Thyroid gland (tissue), 4 donors: ENCODE data around the gene RANBP17. TPM values are rescaled to one million over a fixed set of nuclear protein-coding genes. Genes with fewer than 3 reads are reported as not detected.

Experiments
- DNase-seq, 2 donors: peaks; one replicate each; pipeline ENCODE4 v3.0.0-alpha.2; 2019
- H3K27ac ChIP-seq, 3 donors: fragments of 200-600 bp; sonication (generic); 1 replicate in 2 of 3; 2 replicates in 1 of 3; pipeline ENCODE4 v1.5.1; 2016 to 2019; ENCODE audit warnings: mild to moderate bottlenecking in 1 of 3, moderate library complexity in 1 of 3
- H3K27me3 ChIP-seq: fragments of 200-600 bp; sonication (generic); one replicate; pipeline ENCODE4 v1.5.1; 2019
- H3K36me3 ChIP-seq, 2 donors: fragments of 200-600 bp; sonication (generic); one replicate each; pipeline ENCODE4 v1.5.1; 2016 to 2019
- H3K4me1 ChIP-seq, 2 donors: fragments of 200-600 bp; sonication (generic); one replicate each; pipeline ENCODE4 v1.5.1; 2017 to 2019
- H3K4me3 ChIP-seq, 3 donors: fragments of 200-600 bp; sonication (generic); replicated peaks in 1 of 3; 1 replicate in 2 of 3; 2 replicates in 1 of 3; pipeline ENCODE4 v1.5.1; 2016; ENCODE audit warnings: mild to moderate bottlenecking in 1 of 3
- H3K9me3 ChIP-seq: fragments of 200-600 bp; sonication (generic); one replicate; pipeline ENCODE4 v1.5.1; 2017
- CTCF ChIP-seq, 6 experiments: fragments of 200-600 bp in 3 of 6; fragments of 450-650 bp in 3 of 6; sonication (generic) in 3 of 6; IDR thresholded peaks; one replicate each; pipeline ENCODE4 v1.5.1; 2016 to 2019; ENCODE audit warnings: antibody characterized with exemption in 6 of 6, mild to moderate bottlenecking in 2 of 6, inconsistent platforms in 1 of 6, moderate library complexity in 1 of 6
- POLR2A ChIP-seq, 2 donors: fragments of 450-650 bp; IDR thresholded peaks; one replicate each; pipeline ENCODE4 v1.6.1; 2017; ENCODE audit warnings: antibody characterized with exemption in 2 of 2, mild to moderate bottlenecking in 2 of 2, moderate library complexity in 1 of 2
- WGBS, 2 donors: methylation state at CpG; one replicate each; pipeline ENCODE4 v1.1.5; 2017; 5-methylcytosine and 5-hydroxymethylcytosine counted together
- intact Hi-C: fragments of 100-400 bp; cut with DNase I; formaldehyde crosslinking; loops from one replicate; pipeline ENCODE4 v1.15.1; 2023
- total RNA-seq, 4 donors: library from RNA; depleted of rRNA; stranded (reverse); fragments of >200 nt; gene quantifications; one replicate each; pipeline ENCODE4 v1.2.3, GENCODE V29; 2016

The RANBP17 gene
- total RNA-seq, 4 donors from 2014 or later = 20.2 to 35.0 (median 26.7) TPM

DNA sequence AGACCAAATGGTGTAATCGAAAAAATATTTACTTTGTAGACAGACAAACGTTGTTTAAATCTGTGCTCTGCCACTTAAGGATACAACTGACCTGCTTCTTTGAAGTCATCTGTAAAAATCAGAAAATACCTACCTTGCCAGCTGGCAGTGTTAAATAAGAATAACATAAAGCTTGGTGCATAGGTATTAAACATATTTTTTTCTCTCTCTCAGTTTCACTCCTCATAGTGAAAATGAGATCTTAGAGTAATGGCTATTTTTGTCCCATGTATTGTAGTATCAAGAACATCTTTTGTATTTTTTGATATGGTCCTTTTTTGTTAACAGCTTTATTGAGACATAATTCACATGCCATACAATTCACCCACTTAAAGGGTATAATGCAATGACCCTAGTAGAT lies 17.9 kb upstream of the RANBP17 start:
- no peaks in the 10 kb centered on the region for H3K9me3 ChIP-seq
- WGBS, 2 donors = 78 to 86% methylated on average over 2 of the region's 2 CpGs
- no peak for TF ChIP-seq POLR2A (IDR thresholded peaks at IDR 0.05)
- TF ChIP-seq CTCF (IDR thresholded peaks at IDR 0.05) = no peak

GRCh38 chr5:170844651-170845050 lies 17.2 kb upstream of the RANBP17 start:
- H3K4me3 ChIP-seq = no peak overlapping the region
- H3K27me3 ChIP-seq = no peaks in the 10 kb centered on the region
- no peak for DNase-seq
- no peaks in the 10 kb centered on the region for H3K36me3 ChIP-seq
- 71 to 92% methylated on average over 2 of the region's 2 CpGs for WGBS, 2 donors
- TF ChIP-seq CTCF (IDR thresholded peaks at IDR 0.05) = no peak
- TF ChIP-seq POLR2A (IDR thresholded peaks at IDR 0.05) = no peak
- H3K27ac ChIP-seq = no peak overlapping the region
- intact Hi-C loops = no loop called here
- H3K9me3 ChIP-seq = no peaks in the 10 kb centered on the region
- H3K4me1 ChIP-seq = no peaks in the 10 kb centered on the region

More for the DNA sequence above, 17.9 kb upstream of the RANBP17 start:
- intact Hi-C loops = no loop called here
- no peak overlapping the region for H3K4me3 ChIP-seq
- no peaks in the 10 kb centered on the region for H3K27me3 ChIP-seq
- no peaks in the 10 kb centered on the region for H3K4me1 ChIP-seq
- DNase-seq = no peak
- no peak overlapping the region for H3K27ac ChIP-seq
- no peaks in the 10 kb centered on the region for H3K36me3 ChIP-seq

DNA sequence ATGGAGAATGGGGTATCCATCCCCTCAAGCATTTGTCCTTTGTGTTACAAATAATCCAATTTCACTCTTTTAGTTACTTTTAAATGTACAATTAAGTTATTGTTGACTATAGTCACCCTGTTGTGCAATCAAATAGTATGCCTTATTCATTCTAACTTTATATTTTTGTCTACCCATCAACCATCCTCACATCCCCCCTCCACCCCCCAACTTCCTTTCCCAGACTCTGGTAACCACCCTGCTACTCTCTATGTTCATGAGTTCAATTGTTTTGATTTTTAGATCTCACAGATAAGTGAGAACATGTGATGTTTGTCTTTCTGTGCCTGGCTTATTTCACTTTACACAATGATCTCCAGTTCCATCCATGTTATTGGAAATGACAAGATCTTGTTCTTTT lies 15.4 kb upstream of the RANBP17 start:
- TF ChIP-seq CTCF (IDR thresholded peaks at IDR 0.05) (no peak), POLR2A (IDR thresholded peaks at IDR 0.05) (no peak)
- H3K27me3 ChIP-seq = no peaks in the 10 kb centered on the region
- no peak overlapping the region for H3K27ac ChIP-seq
- no peaks in the 10 kb centered on the region for H3K9me3 ChIP-seq
- DNase-seq = no peak
- H3K36me3 ChIP-seq = no peaks in the 10 kb centered on the region
- intact Hi-C loops = no loop called here
- H3K4me1 ChIP-seq = no peaks in the 10 kb centered on the region
- H3K4me3 ChIP-seq = no peak overlapping the region

GRCh38 chr5:170846846-170847245 lies 15.0 kb upstream of the RANBP17 start:
- Histone ChIP-seq H3K9me3 (no peaks in the 10 kb centered on the region), H3K4me1 (no peaks in the 10 kb centered on the region), H3K27ac (no peak overlapping the region), H3K4me3 (no peak overlapping the region), H3K36me3 (no peaks in the 10 kb centered on the region), H3K27me3 (no peaks in the 10 kb centered on the region)
- TF ChIP-seq CTCF (IDR thresholded peaks at IDR 0.05) = no peak
- no peak for TF ChIP-seq POLR2A (IDR thresholded peaks at IDR 0.05)
- intact Hi-C loops = no loop called here
- DNase-seq = no peak

- TF ChIP-seq POLR2A (IDR thresholded peaks at IDR 0.05) = no peak
- no peak for TF ChIP-seq CTCF (IDR thresholded peaks at IDR 0.05)
- intact Hi-C loops = no loop called here
- WGBS, 2 donors = 71 to 82% methylated on average over 5 of the region's 5 CpGs
Observed at GRCh38 chr5:170848033-170848432, 13.8 kb upstream of the RANBP17 start.

More at GRCh38 chr5:170848033-170848432, 13.8 kb upstream of the RANBP17 start:
- Histone ChIP-seq H3K9me3 (no peaks in the 10 kb centered on the region), H3K4me1 (no peaks in the 10 kb centered on the region), H3K4me3 (no peak overlapping the region), H3K27me3 (no peaks in the 10 kb centered on the region), H3K27ac (no peak overlapping the region), H3K36me3 (no peaks in the 10 kb centered on the region)
- no peak for DNase-seq
